Measurements from ENCODE around the gene RARG.
"Not testable (repeated sequence)": the region's sequence is repeated elsewhere in the genome, so short reads cannot be mapped to it uniquely, and the experiment has no call there.

Gene RARG

DNA sequence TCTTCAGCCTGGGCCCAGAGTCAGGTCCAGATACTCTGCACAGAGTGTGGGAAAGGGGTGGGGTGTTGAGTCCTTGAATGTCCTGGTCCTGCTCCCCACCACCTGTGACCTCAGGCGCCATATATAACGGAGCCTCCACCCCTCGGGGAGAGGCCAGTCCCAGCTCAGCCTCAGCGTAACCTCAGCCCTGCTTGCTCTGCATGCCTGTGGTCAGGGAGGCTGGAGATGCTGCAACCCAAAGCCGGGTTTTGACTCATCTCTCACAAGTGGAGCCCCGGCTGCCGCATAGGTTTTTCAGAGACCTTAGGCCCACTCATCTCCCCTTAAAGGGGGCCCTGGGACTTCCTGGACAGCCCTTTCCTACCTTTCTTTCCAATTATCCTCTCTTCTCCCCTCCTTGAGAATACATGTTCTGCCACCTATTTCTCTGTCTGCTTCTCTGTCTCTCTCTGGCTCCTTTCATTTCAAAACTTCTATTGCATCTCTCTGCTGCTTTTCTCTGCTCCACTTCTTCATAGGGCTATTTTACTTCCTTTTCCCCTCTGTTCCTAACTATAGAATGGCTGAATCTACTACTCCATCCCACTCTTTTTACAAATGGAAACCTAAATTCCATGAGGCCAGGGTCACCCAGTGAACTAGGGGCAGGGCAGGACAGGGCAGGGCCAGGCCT, 26.1 kb downstream of the RARG start:
- DNase-seq = peak; percentile 77

DNA sequence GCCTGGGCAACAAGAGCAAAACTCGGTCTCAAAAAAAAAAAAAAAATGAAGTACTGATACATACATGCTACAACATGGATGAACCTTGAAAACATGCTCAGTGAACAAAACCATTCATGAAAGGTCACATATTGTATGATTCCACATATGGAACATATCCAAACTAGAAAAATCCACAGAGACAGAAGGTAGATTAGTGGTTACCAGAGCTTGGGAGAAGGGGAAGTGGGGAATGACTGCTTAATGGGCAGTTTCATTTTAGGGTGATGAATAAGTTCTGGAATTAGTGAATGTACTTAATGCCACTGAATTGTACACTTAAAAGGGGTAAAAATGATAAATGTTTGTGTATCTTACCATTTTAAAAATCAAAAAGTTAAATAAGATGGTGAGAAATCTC, 27.7 kb downstream of the RARG start:
- no peak for DNase-seq

- DNase-seq = not testable (repeated sequence)
Measured at GRCh38 chr12:53202316-53202715, 29.7 kb downstream of the RARG start.

DNA sequence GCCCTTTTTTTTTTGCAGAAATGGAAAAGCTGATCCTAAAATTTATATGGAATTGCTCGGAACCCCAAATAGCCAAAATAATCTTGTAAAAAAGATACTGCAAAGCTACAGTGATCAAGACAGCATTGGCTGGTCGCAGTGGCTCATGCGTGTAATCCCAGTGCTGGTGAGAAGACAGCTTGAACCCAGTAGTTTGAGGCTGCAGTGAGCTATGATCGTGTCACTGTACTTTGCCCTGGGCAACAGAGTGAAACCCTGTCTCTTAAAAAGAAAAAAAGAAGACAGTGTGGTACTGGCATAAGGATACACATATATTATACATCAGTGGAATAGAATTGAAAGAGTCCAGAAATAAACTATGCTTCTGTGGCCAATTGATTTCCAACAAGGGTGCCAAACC, 30.4 kb downstream of the RARG start:
- no peak for DNase-seq

GRCh38 chr12:53201177-53201541, 30.9 kb downstream of the RARG start:
- no peak for DNase-seq

GRCh38 chr12:53200458-53201176, 31.4 kb downstream of the RARG start:
- peak; percentile 55 for DNase-seq

- DNase-seq = no peak
Measured at GRCh38 chr12:53200107-53200457, 31.9 kb downstream of the RARG start.

- no peak for DNase-seq
Measured at GRCh38 chr12:53199700-53200099, 32.3 kb downstream of the RARG start.

GRCh38 chr12:53198486-53199110, 33.4 kb downstream of the RARG start:
- no peak for DNase-seq

- DNase-seq = no peak
Measured at GRCh38 chr12:53197011-53197640, 34.9 kb downstream of the RARG start.

GRCh38 chr12:53196486-53196885, 35.5 kb downstream of the RARG start:
- no peak for DNase-seq

GRCh38 chr12:53195516-53196420, 36.2 kb downstream of the RARG start:
- no peak for DNase-seq

GRCh38 chr12:53194973-53195372, 37.0 kb downstream of the RARG start:
- DNase-seq = no peak

- no peak for DNase-seq
Measured at GRCh38 chr12:53193985-53194716, 37.9 kb downstream of the RARG start.

- no peak for DNase-seq
Measured at GRCh38 chr12:53193040-53193439, 39.0 kb downstream of the RARG start.

DNA sequence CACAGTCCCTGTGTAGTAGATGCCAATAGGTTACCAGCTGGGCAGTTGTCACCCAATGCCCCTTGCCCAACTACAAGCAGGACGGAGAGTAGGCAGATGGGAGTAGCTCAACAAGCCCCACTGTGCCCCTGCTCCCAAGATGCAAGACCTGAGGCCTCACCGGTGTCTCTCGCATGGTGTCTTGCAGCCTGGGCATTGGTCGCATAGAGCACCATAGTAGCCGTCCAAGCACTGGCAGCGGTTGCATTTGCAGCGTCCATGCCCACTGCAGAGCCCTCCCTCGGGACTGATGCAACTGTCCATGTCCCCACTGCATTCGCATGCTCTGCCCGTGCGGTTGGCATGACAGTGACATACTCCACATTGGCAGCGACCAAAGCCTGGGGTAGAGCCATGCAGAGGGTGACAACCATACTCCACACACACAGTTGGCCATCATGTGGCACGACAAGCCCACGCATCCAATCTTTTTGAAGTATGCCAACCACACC, 39.4 kb downstream of the RARG start:
- no peak for DNase-seq

GRCh38 chr12:53191885-53192530, 40.0 kb downstream of the RARG start:
- no peak for DNase-seq

- no peak for DNase-seq
Measured at GRCh38 chr12:53191096-53191884, 40.7 kb downstream of the RARG start.

DNA sequence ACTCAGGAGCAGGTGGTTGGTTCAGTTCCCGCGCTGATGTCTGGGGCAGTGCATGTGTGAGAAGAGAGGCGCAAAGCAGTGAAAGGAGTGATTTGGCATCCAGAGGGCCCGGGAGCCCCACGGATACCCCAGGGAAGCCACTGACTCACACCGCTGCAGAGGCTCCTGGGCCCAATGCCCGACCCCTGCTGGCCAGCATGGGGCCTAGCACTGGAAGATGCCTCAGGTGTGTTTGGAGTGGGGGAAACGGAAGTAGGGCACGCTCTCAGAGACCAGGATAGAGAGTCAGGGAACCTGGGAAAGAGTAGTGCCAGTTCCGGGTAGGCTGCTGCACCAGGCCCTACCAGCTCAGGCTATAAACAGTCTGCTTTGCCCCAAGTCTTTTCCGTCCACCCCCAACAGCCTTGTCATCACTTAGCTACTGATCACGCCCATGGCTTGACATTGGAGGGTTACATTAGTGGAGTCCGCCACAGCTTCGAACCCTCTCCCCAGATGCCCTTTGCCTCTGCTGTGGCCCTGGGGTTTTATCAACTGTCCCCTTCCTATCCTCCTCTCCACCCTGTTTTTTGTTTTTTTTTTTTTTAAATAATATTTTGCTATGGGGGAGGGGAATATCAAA, 41.8 kb downstream of the RARG start:
- peak; percentile 51 for DNase-seq

Measured in stimulated activated CD4-positive, alpha-beta T cell treated with anti-CD3 and anti-CD28 coated beads, Interleukin-4, amount 100 ng/mL, for 24 hours (primary cell).